IMR-90 (cell line): ENCODE data around the gene CH25H.
"Not testable (repeated sequence)": the region's sequence is repeated elsewhere in the genome, so short reads cannot be mapped to it uniquely, and the experiment has no call there.

Source experiments
- CEBPB ChIP-seq: IDR thresholded peaks from 2 replicates; pipeline ENCODE4 v1.6.1; 2012; ENCODE audit warnings: low read depth, low read length, improper control_type of control experiment
- CTCF ChIP-seq: conservative IDR thresholded peaks from 2 replicates; pipeline ENCODE4 v1.5.1; 2012; ENCODE audit warnings: mild to moderate bottlenecking, low read depth, low read length, improper control_type of control experiment
- MAFK ChIP-seq: IDR thresholded peaks from 2 replicates; pipeline ENCODE4 v1.6.1; 2012; ENCODE audit warnings: low read depth, low read length, improper control_type of control experiment
- MAZ ChIP-seq: IDR thresholded peaks from 2 replicates; pipeline ENCODE4 v1.6.1; 2012; ENCODE audit warnings: low read depth, mild to moderate bottlenecking, low read length, improper control_type of control experiment, moderate library complexity, borderline replicate concordance
- NFE2L2 ChIP-seq: fragments of 150-350 bp; IDR thresholded peaks from 2 replicates; pipeline ENCODE4 v1.6.1; 2016; ENCODE audit warnings: low read depth, mild to moderate bottlenecking, low read length
- RAD21 ChIP-seq: IDR thresholded peaks from 2 replicates; pipeline ENCODE4 v1.6.1; 2012; ENCODE audit warnings: low read length, improper control_type of control experiment
- RFX5 ChIP-seq: IDR thresholded peaks from 2 replicates; pipeline ENCODE4 v1.8.0; 2012; ENCODE audit warnings: low read depth, mild to moderate bottlenecking, low read length, moderate library complexity

- not testable (repeated sequence) for TF ChIP-seq CTCF, CEBPB, NFE2L2, MAZ, MAFK, RFX5, RAD21
Observed at GRCh38 chr10:89255091-89255579, 48.0 kb upstream of the CH25H start.
